Testis (tissue), 2 donors: Measurements from ENCODE around the gene PRKN.

Experiments
- POLR2A ChIP-seq: fragments of 450-650 bp; IDR thresholded peaks from one replicate; pipeline ENCODE4 v1.6.1; 2017; ENCODE audit warnings: antibody characterized with exemption, mild to moderate bottlenecking, moderate library complexity
- TF ChIP-seq, protein P1 (sequence below), 3 experiments: fragments of 450-650 bp in 2 of 3; fragments of 200-600 bp in 1 of 3; sonication (generic) in 1 of 3; IDR thresholded peaks; one replicate each; pipeline ENCODE4 v1.5.1; 2016 to 2019; ENCODE audit warnings: antibody characterized with exemption in 3 of 3, mild to moderate bottlenecking in 2 of 3, moderate library complexity in 1 of 3

- TF ChIP-seq, protein P1, sequence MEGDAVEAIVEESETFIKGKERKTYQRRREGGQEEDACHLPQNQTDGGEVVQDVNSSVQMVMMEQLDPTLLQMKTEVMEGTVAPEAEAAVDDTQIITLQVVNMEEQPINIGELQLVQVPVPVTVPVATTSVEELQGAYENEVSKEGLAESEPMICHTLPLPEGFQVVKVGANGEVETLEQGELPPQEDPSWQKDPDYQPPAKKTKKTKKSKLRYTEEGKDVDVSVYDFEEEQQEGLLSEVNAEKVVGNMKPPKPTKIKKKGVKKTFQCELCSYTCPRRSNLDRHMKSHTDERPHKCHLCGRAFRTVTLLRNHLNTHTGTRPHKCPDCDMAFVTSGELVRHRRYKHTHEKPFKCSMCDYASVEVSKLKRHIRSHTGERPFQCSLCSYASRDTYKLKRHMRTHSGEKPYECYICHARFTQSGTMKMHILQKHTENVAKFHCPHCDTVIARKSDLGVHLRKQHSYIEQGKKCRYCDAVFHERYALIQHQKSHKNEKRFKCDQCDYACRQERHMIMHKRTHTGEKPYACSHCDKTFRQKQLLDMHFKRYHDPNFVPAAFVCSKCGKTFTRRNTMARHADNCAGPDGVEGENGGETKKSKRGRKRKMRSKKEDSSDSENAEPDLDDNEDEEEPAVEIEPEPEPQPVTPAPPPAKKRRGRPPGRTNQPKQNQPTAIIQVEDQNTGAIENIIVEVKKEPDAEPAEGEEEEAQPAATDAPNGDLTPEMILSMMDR (IDR thresholded peaks at IDR 0.05): no peak
- no peak for TF ChIP-seq POLR2A
Measured at GRCh38 chr6:161674930-161675682, 1052.5 kb downstream of the PRKN start.
